Coronary artery (tissue), 2 donors: ENCODE results near the gene IDH1.

Source experiments
- DNase-seq: peaks from one replicate; pipeline ENCODE4 v3.0.0-alpha.2; 2017; ENCODE audit warnings: low spot score
- H3K27ac ChIP-seq, 2 donors: fragments of 200-600 bp; sonication (generic); one replicate each; pipeline ENCODE4 v1.5.1; 2016 to 2019
- H3K4me3 ChIP-seq: fragments of 200-600 bp; sonication (generic); 2 replicates; pipeline ENCODE4 v1.5.1; 2016; ENCODE audit warnings: mild to moderate bottlenecking, moderate library complexity
- TF ChIP-seq, protein P1 (sequence below): fragments of 200-600 bp; sonication (generic); IDR thresholded peaks from one replicate; pipeline ENCODE4 v1.5.1; 2019; ENCODE audit warnings: antibody characterized with exemption

The IDH1 gene

DNA sequence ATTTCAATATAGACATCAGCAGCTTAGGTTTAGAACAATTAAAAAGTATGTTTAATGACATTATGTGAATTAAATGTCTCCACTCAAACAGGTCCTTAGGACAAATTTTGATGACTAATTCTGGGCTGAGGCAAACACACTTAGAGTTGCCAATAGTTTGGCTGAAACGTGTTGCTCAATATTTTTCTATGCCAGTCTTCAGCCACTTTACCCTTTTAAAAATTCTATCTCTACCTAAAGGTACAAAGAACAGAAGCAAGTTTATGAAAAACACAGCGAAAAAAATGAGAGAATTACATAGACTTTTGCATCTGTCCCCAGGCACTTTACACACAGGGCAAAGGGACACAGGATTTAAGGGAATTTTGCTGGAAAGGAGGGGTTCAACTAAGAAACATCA lies 4.5 kb downstream of the IDH1 start:
- H3K27ac ChIP-seq = no peak overlapping the region
- TF ChIP-seq, protein P1, sequence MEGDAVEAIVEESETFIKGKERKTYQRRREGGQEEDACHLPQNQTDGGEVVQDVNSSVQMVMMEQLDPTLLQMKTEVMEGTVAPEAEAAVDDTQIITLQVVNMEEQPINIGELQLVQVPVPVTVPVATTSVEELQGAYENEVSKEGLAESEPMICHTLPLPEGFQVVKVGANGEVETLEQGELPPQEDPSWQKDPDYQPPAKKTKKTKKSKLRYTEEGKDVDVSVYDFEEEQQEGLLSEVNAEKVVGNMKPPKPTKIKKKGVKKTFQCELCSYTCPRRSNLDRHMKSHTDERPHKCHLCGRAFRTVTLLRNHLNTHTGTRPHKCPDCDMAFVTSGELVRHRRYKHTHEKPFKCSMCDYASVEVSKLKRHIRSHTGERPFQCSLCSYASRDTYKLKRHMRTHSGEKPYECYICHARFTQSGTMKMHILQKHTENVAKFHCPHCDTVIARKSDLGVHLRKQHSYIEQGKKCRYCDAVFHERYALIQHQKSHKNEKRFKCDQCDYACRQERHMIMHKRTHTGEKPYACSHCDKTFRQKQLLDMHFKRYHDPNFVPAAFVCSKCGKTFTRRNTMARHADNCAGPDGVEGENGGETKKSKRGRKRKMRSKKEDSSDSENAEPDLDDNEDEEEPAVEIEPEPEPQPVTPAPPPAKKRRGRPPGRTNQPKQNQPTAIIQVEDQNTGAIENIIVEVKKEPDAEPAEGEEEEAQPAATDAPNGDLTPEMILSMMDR = no peak
- DNase-seq = no peak

DNA sequence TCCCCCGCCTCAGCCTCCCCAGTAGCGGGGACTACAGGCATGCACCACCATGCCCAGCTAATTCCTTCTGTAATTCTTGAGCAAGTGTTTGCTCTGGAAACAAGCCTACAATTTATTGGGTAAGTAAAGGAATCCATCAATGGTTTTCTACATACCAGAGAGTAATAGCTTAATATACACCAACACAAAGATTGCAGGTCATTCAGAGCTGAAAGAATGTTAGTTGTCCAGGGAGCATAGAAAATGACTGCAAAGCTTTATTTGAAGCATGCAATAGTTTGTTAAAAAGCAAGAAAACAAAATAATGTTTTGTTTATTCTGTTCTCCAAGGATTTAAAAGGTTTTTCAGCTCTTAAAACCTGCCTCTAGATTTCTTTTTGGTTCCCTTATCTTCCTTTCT lies 5.6 kb downstream of the IDH1 start:
- no peak overlapping the region for H3K4me3 ChIP-seq
- TF ChIP-seq, protein P1 = no peak
- no peak for DNase-seq
- H3K27ac ChIP-seq = no peak overlapping the region

More for the DNA sequence above, 4.5 kb downstream of the IDH1 start:
- H3K4me3 ChIP-seq = no peak overlapping the region

- DNase-seq = no peak
- no peak overlapping the region for H3K27ac ChIP-seq
- TF ChIP-seq, protein P1 = no peak
- no peak overlapping the region for H3K4me3 ChIP-seq
These were observed 6.3 kb downstream of the IDH1 start for GRCh38 chr2:208248601-208249000.

DNA sequence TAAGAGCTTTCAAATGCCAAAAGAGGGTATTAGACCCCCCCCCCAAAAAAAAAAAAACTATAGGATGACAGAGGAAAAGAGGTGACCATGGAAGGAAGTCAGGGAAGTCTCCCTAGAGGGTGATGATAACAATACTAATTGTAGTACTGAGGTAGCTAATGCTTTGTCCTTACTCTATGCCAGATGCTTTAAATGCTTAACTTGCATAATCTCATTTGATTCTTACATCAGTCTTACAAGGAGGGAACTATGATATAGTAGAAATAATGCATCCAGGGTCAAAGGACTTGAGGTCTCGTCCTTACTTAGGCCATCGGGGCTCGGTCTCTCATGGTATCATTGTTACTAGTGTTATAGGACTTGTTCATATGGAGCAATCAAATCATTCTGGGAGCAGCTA lies 9.1 kb downstream of the IDH1 start:
- DNase-seq = no peak
- no peak overlapping the region for H3K27ac ChIP-seq
- TF ChIP-seq, protein P1 = no peak
- H3K4me3 ChIP-seq = no peak overlapping the region

DNA sequence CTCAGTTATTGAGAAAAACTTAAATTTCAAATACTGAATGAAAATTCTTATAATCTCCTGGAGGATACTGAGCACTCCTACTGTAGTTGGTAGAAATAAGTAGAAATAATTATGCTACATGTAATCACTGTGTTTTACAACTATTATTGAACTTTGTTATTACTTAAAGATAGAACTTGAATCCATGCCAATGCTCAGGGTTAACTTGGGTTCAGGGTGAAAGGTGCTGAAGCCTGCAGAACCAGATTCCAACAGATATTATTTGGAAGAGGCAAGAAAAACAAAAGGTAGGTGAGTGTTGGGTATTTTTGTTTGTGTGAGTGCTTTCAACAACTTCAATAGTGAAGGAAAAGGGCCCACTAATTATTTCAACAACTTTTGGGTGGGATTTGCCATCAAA lies 10.4 kb downstream of the IDH1 start:
- no peak for DNase-seq
- Histone ChIP-seq H3K4me3 (no peak overlapping the region), H3K27ac (no peak overlapping the region)
- TF ChIP-seq, protein P1 = no peak

- TF ChIP-seq, protein P1 = no peak
- no peak overlapping the region for H3K27ac ChIP-seq
- DNase-seq = no peak
- no peak overlapping the region for H3K4me3 ChIP-seq
These were observed 14.2 kb downstream of the IDH1 start for GRCh38 chr2:208240619-208241209.

GRCh38 chr2:208239770-208240493 lies 14.9 kb downstream of the IDH1 start:
- TF ChIP-seq, protein P1 = no peak
- H3K4me3 ChIP-seq = no peak overlapping the region
- no peak for DNase-seq

More at GRCh38 chr2:208239770-208240493, 14.9 kb downstream of the IDH1 start:
- H3K27ac ChIP-seq = no peak overlapping the region
